Stomach (tissue), 9 donors: ENCODE data around the gene ZNF511. TPM values are rescaled to one million over a fixed set of nuclear protein-coding genes. Genes with fewer than 3 reads are reported as not detected.

Experiments
- DNase-seq, 2 donors: peaks; one replicate each; pipeline versions ENCODE4 v3.0.0 to v3.0.0-alpha.2; 2013 to 2019
- H3K27ac ChIP-seq, 5 donors: fragments of 200-600 bp in 4 of 5; sonication (generic) in 4 of 5; one replicate each; pipeline ENCODE4 v1.5.1; 2013 to 2019; ENCODE audit warnings: mild to moderate bottlenecking in 1 of 5, moderate library complexity in 1 of 5
- H3K27me3 ChIP-seq, 3 donors: fragments of 200-600 bp; sonication (generic); one replicate each; pipeline ENCODE4 v1.5.1; 2017 to 2019; ENCODE audit warnings: mixed run types in 1 of 3
- H3K36me3 ChIP-seq, 4 donors: fragments of 200-600 bp; sonication (generic); 1 replicate in 3 of 4; 2 replicates in 1 of 4; pipeline ENCODE4 v1.5.1; 2016 to 2019
- H3K4me1 ChIP-seq, 4 donors: fragments of 200-600 bp; sonication (generic); one replicate each; pipeline ENCODE4 v1.5.1; 2016 to 2019
- H3K4me3 ChIP-seq, 4 donors: fragments of 200-600 bp; sonication (generic) in 3 of 4; one replicate each; pipeline ENCODE4 v1.5.1; 2016 to 2019; ENCODE audit warnings: mild to moderate bottlenecking in 1 of 4
- H3K9me3 ChIP-seq, 4 donors: fragments of 200-600 bp; sonication (generic); one replicate each; pipeline ENCODE4 v1.5.1; 2016 to 2019
- EP300 ChIP-seq: sonication (generic); formaldehyde crosslinking; IDR thresholded peaks from one replicate; pipeline ENCODE4 v1.6.1; 2017; ENCODE audit warnings: antibody characterized with exemption
- POLR2A ChIP-seq, 4 donors: fragments of 450-650 bp; IDR thresholded peaks; one replicate each; pipeline ENCODE4 v1.6.1; 2016; ENCODE audit warnings: antibody characterized with exemption in 4 of 4, control low read depth in 2 of 4, mild to moderate bottlenecking in 1 of 4, moderate library complexity in 1 of 4
- POLR2AphosphoS5 ChIP-seq, 3 donors: sonication (generic); formaldehyde crosslinking; IDR thresholded peaks; one replicate each; pipeline ENCODE4 v1.6.1; 2016; ENCODE audit warnings: antibody characterized with exemption in 3 of 3
- WGBS, 5 donors: extraction: QIAGEN DNeasy Blood & Tissue Kit in 3 of 5; methylation state at CpG; one replicate each; pipeline versions ENCODE4 v1.1.5 to v1.1.7; 2013 to 2018; 5-methylcytosine and 5-hydroxymethylcytosine counted together
- intact Hi-C: fragments of 100-400 bp; cut with DNase I; formaldehyde crosslinking; loops from one replicate; pipeline ENCODE4 v1.15.1; 2023; ENCODE audit warnings: low total_unique reads
- polyA plus RNA-seq, 3 donors: library from polyadenylated mRNA; stranded (reverse); fragments of 200-250 nt; gene quantifications; one replicate each; pipeline ENCODE4 v1.2.3, GENCODE V29; 2013
- total RNA-seq, 5 donors: library from RNA; depleted of rRNA; stranded (reverse); fragments of >200 nt; gene quantifications; one replicate each; pipeline versions ENCODE4 v1.1.0 to v1.2.3, GENCODE V29; 2014 to 2016
- TF ChIP-seq, protein P1 (sequence below), 7 experiments: fragments of 450-650 bp in 4 of 7; fragments of 200-600 bp in 3 of 7; sonication (generic) in 3 of 7; IDR thresholded peaks; one replicate each; pipeline ENCODE4 v1.5.1; 2016 to 2019; ENCODE audit warnings: antibody characterized with exemption in 7 of 7, control low read depth in 2 of 7, mild to moderate bottlenecking in 1 of 7
- donor health status: healthy with polysubstance abuse.
- donor health status: Bipolar disorder and iron deficiency.
- donor health status: healthy.

The ZNF511 gene
- total and polyA plus RNA-seq, 8 donors: 12.7 to 82.1 (median 55.9) TPM

DNA sequence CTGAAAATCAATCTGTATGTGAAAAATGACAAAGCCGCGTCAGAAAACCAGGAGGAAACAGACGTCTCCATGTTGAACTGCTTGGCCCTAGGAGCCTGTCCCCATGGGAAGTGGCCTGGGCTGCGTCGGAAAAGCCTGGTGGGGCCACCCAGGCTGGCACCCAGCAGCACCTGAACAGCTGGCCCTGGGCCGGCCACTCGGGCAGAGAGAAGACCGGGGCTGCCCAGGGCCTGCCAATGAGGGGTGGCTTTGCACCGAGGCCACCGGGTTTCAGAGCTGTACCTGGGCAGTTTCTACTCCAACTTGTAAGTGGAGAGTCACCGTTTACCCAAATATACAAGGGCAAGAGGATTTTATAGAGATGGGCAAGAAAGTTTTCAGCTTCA lies 50.2 kb downstream of the ZNF511 start:
- no peak for DNase-seq
- TF ChIP-seq EP300: no peak
- no peak for TF ChIP-seq POLR2A (IDR thresholded peaks at IDR 0.05)
- TF ChIP-seq POLR2AphosphoS5 (IDR thresholded peaks at IDR 0.05): no peak
- TF ChIP-seq, protein P1, sequence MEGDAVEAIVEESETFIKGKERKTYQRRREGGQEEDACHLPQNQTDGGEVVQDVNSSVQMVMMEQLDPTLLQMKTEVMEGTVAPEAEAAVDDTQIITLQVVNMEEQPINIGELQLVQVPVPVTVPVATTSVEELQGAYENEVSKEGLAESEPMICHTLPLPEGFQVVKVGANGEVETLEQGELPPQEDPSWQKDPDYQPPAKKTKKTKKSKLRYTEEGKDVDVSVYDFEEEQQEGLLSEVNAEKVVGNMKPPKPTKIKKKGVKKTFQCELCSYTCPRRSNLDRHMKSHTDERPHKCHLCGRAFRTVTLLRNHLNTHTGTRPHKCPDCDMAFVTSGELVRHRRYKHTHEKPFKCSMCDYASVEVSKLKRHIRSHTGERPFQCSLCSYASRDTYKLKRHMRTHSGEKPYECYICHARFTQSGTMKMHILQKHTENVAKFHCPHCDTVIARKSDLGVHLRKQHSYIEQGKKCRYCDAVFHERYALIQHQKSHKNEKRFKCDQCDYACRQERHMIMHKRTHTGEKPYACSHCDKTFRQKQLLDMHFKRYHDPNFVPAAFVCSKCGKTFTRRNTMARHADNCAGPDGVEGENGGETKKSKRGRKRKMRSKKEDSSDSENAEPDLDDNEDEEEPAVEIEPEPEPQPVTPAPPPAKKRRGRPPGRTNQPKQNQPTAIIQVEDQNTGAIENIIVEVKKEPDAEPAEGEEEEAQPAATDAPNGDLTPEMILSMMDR (IDR thresholded peaks at IDR 0.05): no peak
- Histone ChIP-seq H3K27me3 (peaks cover 0 to 17% (median 0%) of the 10 kb centered on the region in 3 donors), H3K4me3 (no peak overlapping the region), H3K36me3 (peaks cover 12 to 26% (median 25%) of the 10 kb centered on the region in 4 donors), H3K9me3 (no peaks in the 10 kb centered on the region), H3K27ac (peak overlapping the region in 3 of 5 donors; percentile 73 to 75 (median 74)), H3K4me1 (peaks cover 23 to 46% (median 34%) of the 10 kb centered on the region in 4 donors)
- intact Hi-C loops: no loop called here
- 70 to 88% (median 82%) methylated on average over 11 of the region's 11 CpGs for WGBS, 5 donors

DNA sequence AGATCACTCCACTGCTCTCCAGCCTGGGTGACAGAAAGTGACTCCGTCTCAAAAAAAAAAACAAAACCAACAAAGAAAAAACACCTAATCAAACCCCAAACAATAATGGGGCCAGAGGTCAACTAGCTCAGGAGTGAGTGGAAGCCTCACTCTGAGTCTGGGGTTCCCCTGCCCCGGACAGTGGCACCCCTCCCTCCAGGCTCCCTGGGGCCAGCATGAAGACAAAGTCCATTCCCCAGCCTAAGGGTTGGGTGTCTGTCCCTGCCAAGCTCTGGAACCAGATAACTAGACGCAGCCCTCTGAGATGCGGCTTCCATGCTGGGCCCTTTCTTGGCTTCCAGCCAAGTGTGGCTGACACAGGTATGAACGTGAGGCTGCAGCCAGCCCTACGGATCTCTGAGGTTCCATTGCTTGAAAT lies 50.8 kb downstream of the ZNF511 start:
- 21 to 31% (median 26%) methylated on average over 6 of the region's 6 CpGs for WGBS, 5 donors
- Histone ChIP-seq H3K4me3 (no peak overlapping the region), H3K27ac (peak overlapping the region in 2 of 5 donors; percentile 2 to 74), H3K9me3 (no peaks in the 10 kb centered on the region), H3K4me1 (peaks cover 23 to 50% (median 34%) of the 10 kb centered on the region in 4 donors), H3K36me3 (peaks cover 15 to 33% (median 31%) of the 10 kb centered on the region in 4 donors), H3K27me3 (peaks cover 0 to 17% (median 0%) of the 10 kb centered on the region in 3 donors)
- DNase-seq: peak; percentile 77 to 85
- TF ChIP-seq POLR2AphosphoS5 (IDR thresholded peaks at IDR 0.05) (no peak), POLR2A (IDR thresholded peaks at IDR 0.05) (no peak), EP300 (no peak)
- TF ChIP-seq, protein P1 (IDR thresholded peaks at IDR 0.05): no peak
- intact Hi-C loops: no loop called here

DNA sequence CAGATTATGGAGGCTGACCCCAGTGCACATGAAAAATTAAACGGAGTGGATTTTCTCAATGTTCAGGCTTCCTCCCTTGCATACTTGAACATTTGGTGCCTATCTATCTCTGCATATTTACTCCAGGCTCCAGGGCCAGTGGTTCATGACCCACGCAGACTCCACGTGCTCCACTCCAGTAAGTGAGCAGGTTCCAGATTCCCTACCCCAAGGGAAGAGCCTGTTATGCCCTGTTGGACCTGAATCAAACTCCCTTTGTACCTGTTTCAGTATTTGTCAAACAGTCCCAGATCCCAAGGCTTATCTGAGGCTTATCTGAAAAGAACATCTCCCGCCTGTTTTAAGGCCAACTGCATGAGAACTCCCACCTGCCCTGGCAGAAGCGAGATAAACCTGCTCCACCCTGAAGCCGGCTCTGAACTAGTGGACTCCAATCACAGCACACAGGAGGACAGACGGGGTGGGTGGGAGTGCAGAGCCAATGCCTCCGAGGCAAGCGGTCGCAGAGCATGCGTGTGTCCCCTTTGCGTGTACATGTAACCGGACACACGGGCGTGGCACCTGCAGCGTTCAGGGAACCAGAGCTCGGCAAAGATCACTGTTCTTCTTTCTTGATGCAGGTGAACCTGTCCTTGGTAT lies 51.4 kb downstream of the ZNF511 start:
- H3K27ac ChIP-seq: peak overlapping the region in 1 of 5 donors; percentile 2
- DNase-seq: peak in 1 of 2 donors; percentile 33
- H3K36me3 ChIP-seq: peaks cover 20 to 38% (median 36%) of the 10 kb centered on the region in 4 donors

GRCh38 chr10:133361227-133361626 lies 52.5 kb downstream of the ZNF511 start:
- whole genome bisulfite sequencing, 5 donors: 90 to 96% (median 94%) methylated on average over 5 of the region's 5 CpGs
- TF ChIP-seq EP300 (no peak), POLR2AphosphoS5 (IDR thresholded peaks at IDR 0.05) (no peak), POLR2A (IDR thresholded peaks at IDR 0.05) (no peak)
- TF ChIP-seq, protein P1 (IDR thresholded peaks at IDR 0.05): no peak
- H3K4me3 ChIP-seq: no peak overlapping the region
- H3K36me3 ChIP-seq: peaks cover 30 to 49% (median 48%) of the 10 kb centered on the region in 4 donors
- no peak for DNase-seq
- H3K4me1 ChIP-seq: peaks cover 23 to 55% (median 42%) of the 10 kb centered on the region in 4 donors
- H3K27me3 ChIP-seq: peaks cover 0 to 11% (median 0%) of the 10 kb centered on the region in 3 donors
- H3K27ac ChIP-seq: no peak overlapping the region
- intact Hi-C loops: no loop called here
- no peaks in the 10 kb centered on the region for H3K9me3 ChIP-seq

More for the DNA sequence above, 51.4 kb downstream of the ZNF511 start:
- TF ChIP-seq EP300 (no peak), POLR2AphosphoS5 (IDR thresholded peaks at IDR 0.05) (no peak), POLR2A (IDR thresholded peaks at IDR 0.05) (no peak)
- TF ChIP-seq, protein P1 (IDR thresholded peaks at IDR 0.05): no peak
- peaks cover 23 to 54% (median 38%) of the 10 kb centered on the region in 4 donors for H3K4me1 ChIP-seq
- WGBS, 5 donors: 35 to 68% (median 45%) methylated on average over 17 of the region's 17 CpGs
- H3K9me3 ChIP-seq: no peaks in the 10 kb centered on the region
- H3K4me3 ChIP-seq: no peak overlapping the region
- intact Hi-C loops: no loop called here
- peaks cover 0 to 17% (median 0%) of the 10 kb centered on the region in 3 donors for H3K27me3 ChIP-seq
